Hepatocyte (in vitro differentiated cells): ENCODE measurements around the gene ATAD2B. TPM values are rescaled to one million over a fixed set of nuclear protein-coding genes. Genes with fewer than 3 reads are reported as not detected.

Source experiments
- DNase-seq: peaks from one replicate; pipeline ENCODE4 v3.0.0-alpha.2; 2016; ENCODE audit warnings: low spot score
- H2AFZ ChIP-seq: fragments of 200-600 bp; sonication (generic); 2 replicates; pipeline ENCODE4 v1.6.0; 2016; ENCODE audit warnings: antibody characterized with exemption, mild to moderate bottlenecking
- H3K27ac ChIP-seq: fragments of 200-600 bp; sonication (generic); 2 replicates; pipeline ENCODE4 v1.5.1; 2016; ENCODE audit warnings: mild to moderate bottlenecking
- H3K27me3 ChIP-seq: fragments of 200-600 bp; sonication (generic); 2 replicates; pipeline ENCODE4 v1.6.1; 2016
- H3K36me3 ChIP-seq: fragments of 200-600 bp; sonication (generic); replicated peaks from 2 replicates; pipeline ENCODE4 v1.5.1; 2016; ENCODE audit warnings: low read depth; ENCODE audit not compliant: insufficient read depth
- H3K4me1 ChIP-seq: fragments of 200-600 bp; sonication (generic); 2 replicates; pipeline ENCODE4 v1.5.1; 2016; ENCODE audit warnings: mild to moderate bottlenecking, moderate library complexity; ENCODE audit not compliant: insufficient read depth
- H3K4me2 ChIP-seq: fragments of 200-600 bp; sonication (generic); 2 replicates; pipeline ENCODE4 v1.6.0; 2016
- H3K4me3 ChIP-seq: fragments of 200-600 bp; sonication (generic); 2 replicates; pipeline ENCODE4 v1.5.1; 2016; ENCODE audit warnings: mild to moderate bottlenecking
- H3K79me2 ChIP-seq: fragments of 200-600 bp; sonication (generic); 2 replicates; pipeline ENCODE4 v1.6.0; 2017; ENCODE audit warnings: mild to moderate bottlenecking
- H3K9me2 ChIP-seq: fragments of 200-600 bp; sonication (generic); replicated peaks from 2 replicates; pipeline ENCODE4 v1.6.0; 2017; ENCODE audit warnings: mild to moderate bottlenecking; ENCODE audit not compliant: insufficient read depth
- H3K9me3 ChIP-seq: fragments of 200-600 bp; sonication (generic); 2 replicates; pipeline ENCODE4 v1.5.1; 2016; ENCODE audit warnings: low read depth, mild to moderate bottlenecking
- H4K20me1 ChIP-seq: fragments of 200-600 bp; sonication (generic); 2 replicates; pipeline ENCODE4 v1.6.0; 2016; ENCODE audit warnings: mild to moderate bottlenecking; ENCODE audit not compliant: insufficient read depth, poor library complexity, severe bottlenecking
- EZH2 ChIP-seq: fragments of 200-600 bp; sonication (generic); IDR thresholded peaks from 2 replicates; pipeline ENCODE4 v1.6.1; 2016; ENCODE audit warnings: antibody characterized with exemption, mild to moderate bottlenecking, borderline replicate concordance
- EZH2phosphoT487 ChIP-seq: fragments of 200-600 bp; sonication (generic); IDR thresholded peaks from one replicate; pipeline ENCODE4 v1.6.1; 2018; ENCODE audit warnings: antibody characterized with exemption, mild to moderate bottlenecking, low read depth, moderate library complexity; ENCODE audit not compliant: unreplicated experiment, severe bottlenecking
- WGBS: methylation state at CpG from one replicate; pipeline ENCODE4 v1.1.6; 2016; ENCODE audit warnings: low lambda C conversion rate; ENCODE audit errors: missing lambda C conversion rate; 5-methylcytosine and 5-hydroxymethylcytosine counted together
- polyA plus RNA-seq: library from polyadenylated mRNA; unstranded; fragments of >200 nt; fragmentation: Nextera tagmentation; extraction: Ambion mirVana; gene quantifications from 2 replicates; pipeline ENCODE4 v1.2.1, GENCODE V29; 2016
- total RNA-seq: library from RNA; depleted of rRNA; stranded (reverse); fragments of >200 nt; gene quantifications from 2 replicates; pipeline ENCODE4 v1.2.3, GENCODE V29; 2014
- TF ChIP-seq, protein P1 (sequence below): fragments of 200-600 bp; sonication (generic); IDR thresholded peaks from 2 replicates; pipeline ENCODE4 v1.5.1; 2016; ENCODE audit warnings: antibody characterized with exemption, mild to moderate bottlenecking; ENCODE audit not compliant: poor library complexity

Gene ATAD2B
- total and polyA plus RNA-seq, 2 experiments from 2014 or later: 6.1 to 17.1 TPM

DNA sequence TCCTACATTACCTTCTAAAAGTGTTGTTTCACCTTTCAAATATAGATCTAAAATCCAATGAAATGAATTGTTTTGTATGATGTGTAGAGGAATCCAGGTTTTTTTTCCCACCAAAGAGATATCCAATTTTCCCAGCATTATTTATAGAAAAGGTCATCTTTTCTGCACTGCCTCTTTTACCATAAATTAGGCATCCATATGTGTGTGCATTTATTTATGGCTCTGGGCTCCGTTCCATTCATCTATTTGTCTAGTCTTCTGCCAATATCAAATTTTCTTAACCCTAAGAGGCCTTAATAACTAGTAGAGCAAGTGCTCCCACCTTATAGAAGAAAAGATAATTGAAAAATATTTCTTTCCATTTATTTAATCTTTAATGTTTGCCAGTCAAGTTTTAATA, 88.3 kb downstream of the ATAD2B start:
- Histone ChIP-seq H3K36me3 (no peaks in the 10 kb centered on the region), H3K4me3 (no peak overlapping the region), H3K79me2 (no peaks in the 10 kb centered on the region), H3K27ac (no peak overlapping the region), H3K4me1 (no peaks in the 10 kb centered on the region), H2AFZ (no peak overlapping the region), H4K20me1 (no peaks in the 10 kb centered on the region), H3K9me3 (no peaks in the 10 kb centered on the region), H3K27me3 (no peaks in the 10 kb centered on the region), H3K4me2 (no peak overlapping the region), H3K9me2 (no peaks in the 10 kb centered on the region)
- 93% methylated on average over 1 of the region's 1 CpG for WGBS
- DNase-seq: no peak
- TF ChIP-seq, protein P1, sequence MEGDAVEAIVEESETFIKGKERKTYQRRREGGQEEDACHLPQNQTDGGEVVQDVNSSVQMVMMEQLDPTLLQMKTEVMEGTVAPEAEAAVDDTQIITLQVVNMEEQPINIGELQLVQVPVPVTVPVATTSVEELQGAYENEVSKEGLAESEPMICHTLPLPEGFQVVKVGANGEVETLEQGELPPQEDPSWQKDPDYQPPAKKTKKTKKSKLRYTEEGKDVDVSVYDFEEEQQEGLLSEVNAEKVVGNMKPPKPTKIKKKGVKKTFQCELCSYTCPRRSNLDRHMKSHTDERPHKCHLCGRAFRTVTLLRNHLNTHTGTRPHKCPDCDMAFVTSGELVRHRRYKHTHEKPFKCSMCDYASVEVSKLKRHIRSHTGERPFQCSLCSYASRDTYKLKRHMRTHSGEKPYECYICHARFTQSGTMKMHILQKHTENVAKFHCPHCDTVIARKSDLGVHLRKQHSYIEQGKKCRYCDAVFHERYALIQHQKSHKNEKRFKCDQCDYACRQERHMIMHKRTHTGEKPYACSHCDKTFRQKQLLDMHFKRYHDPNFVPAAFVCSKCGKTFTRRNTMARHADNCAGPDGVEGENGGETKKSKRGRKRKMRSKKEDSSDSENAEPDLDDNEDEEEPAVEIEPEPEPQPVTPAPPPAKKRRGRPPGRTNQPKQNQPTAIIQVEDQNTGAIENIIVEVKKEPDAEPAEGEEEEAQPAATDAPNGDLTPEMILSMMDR: no peak
- no peak for TF ChIP-seq EZH2phosphoT487
- TF ChIP-seq EZH2: no peak

DNA sequence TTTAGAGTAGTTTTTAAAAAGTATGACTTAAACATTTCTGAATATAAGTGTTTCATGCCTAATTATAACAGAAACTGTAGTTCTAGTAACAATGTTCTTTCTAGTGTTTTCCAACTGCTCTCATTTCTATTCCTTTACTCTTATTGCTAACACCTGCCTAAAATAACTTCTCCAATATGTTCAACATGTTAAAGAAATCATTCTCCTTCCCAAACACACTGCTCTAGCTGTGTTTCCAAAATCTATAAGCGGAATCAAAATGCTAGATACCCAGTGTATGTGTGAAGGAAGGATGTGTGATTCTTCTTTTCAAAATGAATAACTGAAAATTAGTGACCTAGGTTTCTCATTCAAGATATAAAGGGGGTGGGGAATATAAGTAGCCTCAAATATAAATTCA, 89.1 kb downstream of the ATAD2B start:
- H3K27me3 ChIP-seq: no peaks in the 10 kb centered on the region
- H3K4me1 ChIP-seq: no peaks in the 10 kb centered on the region
- no peak overlapping the region for H3K4me3 ChIP-seq
- H3K27ac ChIP-seq: no peak overlapping the region
- 97% methylated on average over 1 of the region's 1 CpG for WGBS
- DNase-seq: no peak
- H2AFZ ChIP-seq: no peak overlapping the region
- H3K36me3 ChIP-seq: no peaks in the 10 kb centered on the region
- H3K79me2 ChIP-seq: no peaks in the 10 kb centered on the region
- TF ChIP-seq EZH2phosphoT487: no peak
- TF ChIP-seq, protein P1: no peak
- no peak for TF ChIP-seq EZH2
- H3K4me2 ChIP-seq: no peak overlapping the region
- no peaks in the 10 kb centered on the region for H4K20me1 ChIP-seq
- H3K9me2 ChIP-seq: no peaks in the 10 kb centered on the region
- no peaks in the 10 kb centered on the region for H3K9me3 ChIP-seq

DNA sequence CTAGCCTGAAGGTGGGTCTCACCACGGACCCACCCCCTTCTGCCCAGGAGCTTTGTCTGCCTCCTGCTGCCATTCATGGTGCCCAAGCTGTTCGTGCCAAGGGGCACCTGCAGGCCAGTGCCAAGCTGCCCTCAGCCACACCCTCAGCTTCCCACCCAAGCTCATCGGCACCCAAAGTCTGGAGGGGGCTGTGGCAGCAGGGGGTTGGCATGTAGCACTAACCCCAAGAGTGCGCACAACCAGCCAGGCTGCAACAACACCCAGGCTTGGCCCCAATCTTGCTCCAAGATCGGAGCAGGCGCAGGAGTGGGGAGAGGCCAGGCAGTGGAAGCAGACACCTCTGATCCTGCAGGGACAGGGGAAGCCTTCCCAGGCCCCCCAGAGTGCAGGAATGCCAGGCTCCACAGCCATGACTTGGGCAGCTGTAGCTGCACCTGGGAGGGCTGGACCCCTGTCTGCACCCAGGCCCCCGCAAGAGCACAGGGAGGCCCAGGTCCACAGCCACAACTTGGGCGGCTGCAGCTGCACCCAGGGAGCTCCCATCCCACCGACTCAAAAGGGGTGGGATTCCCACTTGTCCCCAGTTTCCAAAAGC, 89.9 kb downstream of the ATAD2B start:
- no peak overlapping the region for H2AFZ ChIP-seq
- no peak overlapping the region for H3K4me3 ChIP-seq
- WGBS: 95% methylated on average over 9 of the region's 9 CpGs
- TF ChIP-seq EZH2: no peak
- TF ChIP-seq EZH2phosphoT487: no peak
- TF ChIP-seq, protein P1: no peak
- no peaks in the 10 kb centered on the region for H3K27me3 ChIP-seq
- H3K36me3 ChIP-seq: no peaks in the 10 kb centered on the region
- no peaks in the 10 kb centered on the region for H4K20me1 ChIP-seq
- H3K9me2 ChIP-seq: no peaks in the 10 kb centered on the region
- no peaks in the 10 kb centered on the region for H3K4me1 ChIP-seq
- H3K27ac ChIP-seq: no peak overlapping the region
- no peaks in the 10 kb centered on the region for H3K79me2 ChIP-seq
- H3K4me2 ChIP-seq: no peak overlapping the region
- H3K9me3 ChIP-seq: no peaks in the 10 kb centered on the region
- no peak for DNase-seq

DNA sequence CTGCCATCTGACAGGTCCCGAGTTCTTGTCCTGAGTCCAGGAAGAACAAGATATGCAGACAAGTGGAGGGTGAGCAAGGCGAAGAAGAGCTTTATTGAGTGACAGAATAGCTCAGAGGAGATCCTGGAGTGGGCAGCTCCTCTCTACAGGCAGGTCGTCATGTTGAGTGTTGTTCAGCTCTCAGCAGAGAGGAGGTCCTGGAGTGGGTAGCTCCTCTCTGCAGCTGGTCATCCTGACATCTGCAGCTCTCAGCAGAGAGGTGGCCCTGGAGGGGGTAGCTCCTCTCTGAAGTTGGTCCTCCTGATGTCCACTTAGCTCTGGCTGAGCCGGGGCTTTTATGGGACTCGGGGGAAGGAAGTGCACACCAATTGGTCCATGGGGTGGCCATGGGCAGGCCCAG, 90.4 kb downstream of the ATAD2B start:
- H3K4me2 ChIP-seq: no peak overlapping the region

More for the DNA sequence above, 90.4 kb downstream of the ATAD2B start:
- no peaks in the 10 kb centered on the region for H4K20me1 ChIP-seq
- no peaks in the 10 kb centered on the region for H3K9me2 ChIP-seq
- no peaks in the 10 kb centered on the region for H3K36me3 ChIP-seq
- no peaks in the 10 kb centered on the region for H3K4me1 ChIP-seq
- DNase-seq: no peak
- no peak overlapping the region for H3K27ac ChIP-seq
- no peaks in the 10 kb centered on the region for H3K79me2 ChIP-seq
- H3K27me3 ChIP-seq: no peaks in the 10 kb centered on the region
- TF ChIP-seq EZH2phosphoT487 (no peak), EZH2 (no peak)
- TF ChIP-seq, protein P1: no peak
- WGBS: 99% methylated on average over 5 of the region's 5 CpGs
- no peak overlapping the region for H2AFZ ChIP-seq
- H3K9me3 ChIP-seq: no peaks in the 10 kb centered on the region
- no peak overlapping the region for H3K4me3 ChIP-seq
